SU-DHL-6 (cell line): ENCODE data around the gene PPARD.

Experiments used
- EZH2phosphoT487 ChIP-seq: fragments of 200-600 bp; sonication (generic), shearing (Covaris generic); conservative IDR thresholded peaks from 2 replicates; pipeline ENCODE4 v1.6.1; 2018; ENCODE audit warnings: mild to moderate bottlenecking, antibody characterized with exemption, low read length, moderate library complexity, mixed read lengths
- TF ChIP-seq, protein P1 (sequence below): fragments of 200-600 bp; sonication (generic); IDR thresholded peaks from one replicate; pipeline ENCODE4 v1.5.1; 2017; ENCODE audit warnings: antibody characterized with exemption, mild to moderate bottlenecking, low read length, moderate library complexity; ENCODE audit not compliant: insufficient read depth, poor library complexity, severe bottlenecking

DNA sequence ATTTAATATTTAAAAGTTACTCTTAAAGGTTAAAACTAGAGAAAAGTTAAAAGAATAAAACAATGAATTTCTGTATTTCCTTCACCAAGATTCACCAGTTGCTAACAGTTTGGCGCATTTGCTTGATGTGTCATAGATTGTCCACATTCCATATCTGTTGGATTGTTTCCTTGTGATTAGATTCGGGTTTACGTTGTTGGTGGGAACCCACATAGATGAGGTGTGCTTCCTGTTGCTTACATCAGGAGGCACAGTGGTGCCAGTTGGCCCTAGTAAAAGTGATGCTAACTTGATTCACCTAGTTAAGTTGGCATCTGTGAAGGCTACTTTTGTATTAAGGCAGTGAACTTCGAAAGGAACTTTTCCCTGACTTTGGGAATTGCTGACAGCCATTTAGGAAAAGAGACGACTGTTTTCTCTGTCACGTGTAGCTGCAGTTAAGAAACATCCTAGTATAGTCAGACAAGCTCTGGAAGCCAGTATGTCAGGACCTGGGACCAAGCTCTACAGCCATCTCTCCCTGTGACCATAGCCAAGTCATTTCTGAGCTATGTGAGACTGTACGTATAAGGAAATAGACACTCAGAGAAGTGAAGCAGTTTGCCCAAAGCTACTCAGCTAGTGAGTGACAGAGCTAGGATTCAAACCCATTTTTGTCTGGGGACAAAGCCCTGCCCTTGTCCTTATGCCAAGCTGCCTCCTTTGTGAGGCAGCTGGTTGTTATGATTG lies 49.0 kb downstream of the PPARD start:
- TF ChIP-seq, protein P1, sequence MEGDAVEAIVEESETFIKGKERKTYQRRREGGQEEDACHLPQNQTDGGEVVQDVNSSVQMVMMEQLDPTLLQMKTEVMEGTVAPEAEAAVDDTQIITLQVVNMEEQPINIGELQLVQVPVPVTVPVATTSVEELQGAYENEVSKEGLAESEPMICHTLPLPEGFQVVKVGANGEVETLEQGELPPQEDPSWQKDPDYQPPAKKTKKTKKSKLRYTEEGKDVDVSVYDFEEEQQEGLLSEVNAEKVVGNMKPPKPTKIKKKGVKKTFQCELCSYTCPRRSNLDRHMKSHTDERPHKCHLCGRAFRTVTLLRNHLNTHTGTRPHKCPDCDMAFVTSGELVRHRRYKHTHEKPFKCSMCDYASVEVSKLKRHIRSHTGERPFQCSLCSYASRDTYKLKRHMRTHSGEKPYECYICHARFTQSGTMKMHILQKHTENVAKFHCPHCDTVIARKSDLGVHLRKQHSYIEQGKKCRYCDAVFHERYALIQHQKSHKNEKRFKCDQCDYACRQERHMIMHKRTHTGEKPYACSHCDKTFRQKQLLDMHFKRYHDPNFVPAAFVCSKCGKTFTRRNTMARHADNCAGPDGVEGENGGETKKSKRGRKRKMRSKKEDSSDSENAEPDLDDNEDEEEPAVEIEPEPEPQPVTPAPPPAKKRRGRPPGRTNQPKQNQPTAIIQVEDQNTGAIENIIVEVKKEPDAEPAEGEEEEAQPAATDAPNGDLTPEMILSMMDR, result no peak
- no peak for TF ChIP-seq EZH2phosphoT487
